ENCODE measurements around the gene FOXJ2. TPM values are rescaled to one million over a fixed set of nuclear protein-coding genes. Genes with fewer than 3 reads are reported as not detected.

FOXJ2 gene
- total RNA-seq, 1 donor from 2014 or later, result 24.8 TPM

DNA sequence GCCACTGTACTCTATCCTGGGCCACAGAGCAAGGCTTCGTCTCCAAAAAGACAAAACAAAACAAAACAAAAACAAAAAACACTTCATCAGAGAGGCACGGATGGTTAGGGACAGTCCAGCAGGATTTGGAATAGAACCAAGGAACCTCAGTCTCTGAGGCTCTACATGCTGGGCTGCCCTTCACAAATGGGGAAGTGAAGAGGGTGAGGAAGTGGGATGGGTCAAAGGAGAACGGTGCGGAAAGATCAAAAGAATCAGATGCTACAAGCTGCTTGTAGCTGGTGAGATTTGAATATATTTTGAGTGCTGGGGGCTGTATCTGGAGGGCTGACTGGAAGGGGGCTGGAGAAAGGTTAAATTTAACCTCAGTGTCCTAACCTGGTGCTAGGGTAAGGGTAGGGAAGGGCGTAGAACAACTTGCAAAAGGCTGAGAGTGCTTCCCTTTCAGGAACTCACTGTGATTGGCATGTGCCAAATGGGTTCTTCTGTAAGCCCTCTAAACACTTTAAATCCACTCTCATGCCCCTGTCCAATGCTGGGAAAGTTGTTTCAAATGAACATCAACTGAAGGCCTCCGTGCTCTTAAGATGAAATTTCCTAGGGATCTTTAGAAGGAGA lies 4.6 kb downstream of the FOXJ2 start:
- H3K4me3 ChIP-seq, result no peak overlapping the region
- peaks cover 63% of the 10 kb centered on the region for H3K4me1 ChIP-seq
- intact Hi-C loops (cut with DNase I), result loop anchor here (10.0 kb wide), 1 partner anchor 48 kb away; the partner anchor contains the start of gene NECAP1
- DNase-seq (ENCODE audit: extremely low spot score in 2 of 2), result no peak
- no peak overlapping the region for H3K27ac ChIP-seq
- H3K9me3 ChIP-seq, result no peaks in the 10 kb centered on the region
- no peaks in the 10 kb centered on the region for H3K27me3 ChIP-seq
- TF ChIP-seq, protein P1, sequence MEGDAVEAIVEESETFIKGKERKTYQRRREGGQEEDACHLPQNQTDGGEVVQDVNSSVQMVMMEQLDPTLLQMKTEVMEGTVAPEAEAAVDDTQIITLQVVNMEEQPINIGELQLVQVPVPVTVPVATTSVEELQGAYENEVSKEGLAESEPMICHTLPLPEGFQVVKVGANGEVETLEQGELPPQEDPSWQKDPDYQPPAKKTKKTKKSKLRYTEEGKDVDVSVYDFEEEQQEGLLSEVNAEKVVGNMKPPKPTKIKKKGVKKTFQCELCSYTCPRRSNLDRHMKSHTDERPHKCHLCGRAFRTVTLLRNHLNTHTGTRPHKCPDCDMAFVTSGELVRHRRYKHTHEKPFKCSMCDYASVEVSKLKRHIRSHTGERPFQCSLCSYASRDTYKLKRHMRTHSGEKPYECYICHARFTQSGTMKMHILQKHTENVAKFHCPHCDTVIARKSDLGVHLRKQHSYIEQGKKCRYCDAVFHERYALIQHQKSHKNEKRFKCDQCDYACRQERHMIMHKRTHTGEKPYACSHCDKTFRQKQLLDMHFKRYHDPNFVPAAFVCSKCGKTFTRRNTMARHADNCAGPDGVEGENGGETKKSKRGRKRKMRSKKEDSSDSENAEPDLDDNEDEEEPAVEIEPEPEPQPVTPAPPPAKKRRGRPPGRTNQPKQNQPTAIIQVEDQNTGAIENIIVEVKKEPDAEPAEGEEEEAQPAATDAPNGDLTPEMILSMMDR (IDR thresholded peaks at IDR 0.05), result no peak
- TF ChIP-seq POLR2AphosphoS5 (IDR thresholded peaks at IDR 0.05; ENCODE audit: insufficient read depth in 1 of 2, low read depth in 1 of 2), result no peak
- no peak for TF ChIP-seq POLR2A (IDR thresholded peaks at IDR 0.05)
- peaks cover 0 to 23% of the 10 kb centered on the region in 2 donors for H3K36me3 ChIP-seq

DNA sequence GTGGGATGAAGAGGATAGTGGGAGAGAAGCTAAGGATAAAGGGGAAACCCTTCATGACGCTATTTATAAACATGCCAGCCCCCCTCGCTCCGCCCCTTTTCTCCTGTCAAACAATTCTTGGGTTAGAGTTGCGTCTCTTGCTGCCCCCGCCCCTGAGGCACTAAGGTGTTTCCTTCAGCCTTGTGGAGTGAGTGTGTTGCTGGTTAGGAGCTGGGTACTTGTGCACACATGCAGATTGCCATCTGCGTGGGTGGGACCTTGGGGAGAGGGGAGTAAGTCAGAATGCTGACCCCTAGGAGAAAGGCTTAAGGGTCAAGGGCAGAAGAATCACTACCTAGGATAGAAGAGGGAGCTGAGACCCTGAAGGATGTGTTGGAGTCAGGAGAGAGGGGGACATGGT lies 5.4 kb downstream of the FOXJ2 start:
- Histone ChIP-seq H3K27me3 (no peaks in the 10 kb centered on the region), H3K9me3 (no peaks in the 10 kb centered on the region), H3K27ac (no peak overlapping the region), H3K4me3 (peak overlapping the region in 1 of 2 donors; percentile 38), H3K4me1 (peaks cover 63% of the 10 kb centered on the region), H3K36me3 (peaks cover 0 to 28% of the 10 kb centered on the region in 2 donors)
- TF ChIP-seq POLR2AphosphoS5 (IDR thresholded peaks at IDR 0.05; ENCODE audit: insufficient read depth in 1 of 2, low read depth in 1 of 2) (no peak), POLR2A (IDR thresholded peaks at IDR 0.05) (no peak)
- TF ChIP-seq, protein P1 (IDR thresholded peaks at IDR 0.05), result no peak
- DNase-seq (ENCODE audit: extremely low spot score in 2 of 2), result no peak
- intact Hi-C loops (cut with DNase I), result loop anchor here (10.0 kb wide), 1 partner anchor 47 kb away; the partner anchor contains the start of gene NECAP1

DNA sequence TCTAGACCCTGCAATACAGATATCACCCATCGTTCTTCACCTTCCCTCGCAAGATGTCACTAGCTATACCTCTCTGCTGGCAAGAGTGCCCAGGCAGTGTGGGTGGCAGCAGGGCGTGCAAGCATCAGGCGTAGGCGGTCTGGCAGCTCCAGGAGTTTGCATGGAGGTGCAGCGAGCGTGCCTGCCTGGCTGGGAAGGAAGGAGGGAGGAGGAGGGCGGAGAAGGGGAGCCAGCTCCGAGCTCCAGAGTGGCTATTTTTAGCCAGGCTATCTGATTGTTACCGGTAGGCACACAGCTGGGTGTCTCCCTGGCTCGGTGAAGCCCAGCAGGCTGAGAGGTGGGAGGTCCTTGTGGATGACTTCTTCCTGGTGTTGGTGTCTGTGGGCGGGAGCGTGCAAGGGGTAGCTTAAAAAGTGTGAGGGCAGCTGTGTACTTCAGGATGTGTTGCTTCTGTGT lies 6.2 kb downstream of the FOXJ2 start:
- Histone ChIP-seq H3K27ac (peak overlapping the region; percentile 58), H3K9me3 (no peaks in the 10 kb centered on the region), H3K4me1 (peaks cover 56% of the 10 kb centered on the region), H3K4me3 (peak overlapping the region; percentile 21 to 38), H3K36me3 (peaks cover 0 to 35% of the 10 kb centered on the region in 2 donors), H3K27me3 (no peaks in the 10 kb centered on the region)
- no peak for DNase-seq (ENCODE audit: extremely low spot score in 2 of 2)
- intact Hi-C loops (cut with DNase I), result loop anchor here (10.0 kb wide), 1 partner anchor 46 kb away; the partner anchor contains the start of gene NECAP1
- TF ChIP-seq POLR2A (IDR thresholded peaks at IDR 0.05), result no peak
- TF ChIP-seq, protein P1 (IDR thresholded peaks at IDR 0.05), result no peak
- no peak for TF ChIP-seq POLR2AphosphoS5 (IDR thresholded peaks at IDR 0.05; ENCODE audit: insufficient read depth in 1 of 2, low read depth in 1 of 2)

DNA sequence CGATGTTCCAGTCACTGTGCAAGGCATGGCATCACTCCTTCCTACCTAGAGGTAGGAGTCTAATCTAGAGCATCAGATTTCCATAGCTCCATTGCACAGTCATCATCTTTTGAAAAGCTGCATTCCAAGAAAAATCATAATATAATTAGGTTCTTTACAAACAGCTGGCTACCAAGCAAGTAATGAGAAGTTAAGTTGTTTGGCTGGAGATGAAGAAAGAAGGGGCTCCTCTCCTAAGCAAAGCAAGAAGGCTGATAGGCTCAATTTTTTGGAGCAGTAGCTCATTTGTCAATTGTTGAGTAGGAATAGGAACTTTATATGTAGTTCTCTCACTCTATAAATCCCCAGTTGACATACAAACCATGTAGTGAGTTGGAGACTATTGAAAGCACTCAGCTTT lies 8.3 kb downstream of the FOXJ2 start:
- Histone ChIP-seq H3K4me3 (no peak overlapping the region), H3K27me3 (no peaks in the 10 kb centered on the region), H3K27ac (no peak overlapping the region), H3K9me3 (no peaks in the 10 kb centered on the region), H3K4me1 (peaks cover 35% of the 10 kb centered on the region), H3K36me3 (peaks cover 0 to 50% of the 10 kb centered on the region in 2 donors)
- no peak for DNase-seq (ENCODE audit: extremely low spot score in 2 of 2)
- intact Hi-C loops (cut with DNase I), result no loop called here
- TF ChIP-seq POLR2AphosphoS5 (IDR thresholded peaks at IDR 0.05; ENCODE audit: insufficient read depth in 1 of 2, low read depth in 1 of 2) (no peak), POLR2A (IDR thresholded peaks at IDR 0.05) (no peak)
- TF ChIP-seq, protein P1 (IDR thresholded peaks at IDR 0.05), result no peak
